GM12801 (cell line): ENCODE results near the gene TM9SF3.

Experiments
- CTCF ChIP-seq: IDR thresholded peaks from one replicate; pipeline ENCODE4 v1.5.1; 2011; ENCODE audit warnings: control low read depth; ENCODE audit not compliant: insufficient read length; ENCODE audit errors: extremely low read depth

Gene TM9SF3

GRCh38 chr10:96576277-96576980 lies 10.4 kb downstream of the TM9SF3 start:
- TF ChIP-seq CTCF, result no peak

GRCh38 chr10:96573036-96573435 lies 13.8 kb downstream of the TM9SF3 start:
- no peak for TF ChIP-seq CTCF

GRCh38 chr10:96570983-96571964 lies 15.5 kb downstream of the TM9SF3 start:
- TF ChIP-seq CTCF, result no peak

- TF ChIP-seq CTCF, result no peak
Observed at GRCh38 chr10:96570511-96570910, 16.3 kb downstream of the TM9SF3 start.

- TF ChIP-seq CTCF, result no peak
Observed at GRCh38 chr10:96568402-96568801, 18.4 kb downstream of the TM9SF3 start.

- TF ChIP-seq CTCF, result no peak
Observed at GRCh38 chr10:96565774-96566173, 21.0 kb downstream of the TM9SF3 start.
